ENCODE results near the gene SCN9A. TPM values are rescaled to one million over a fixed set of nuclear protein-coding genes. Genes with fewer than 3 reads are reported as not detected.

SCN9A gene
- total RNA-seq, 4 donors from 2014 or later, result 1.5 to 14.2 (median 4.6) TPM

DNA sequence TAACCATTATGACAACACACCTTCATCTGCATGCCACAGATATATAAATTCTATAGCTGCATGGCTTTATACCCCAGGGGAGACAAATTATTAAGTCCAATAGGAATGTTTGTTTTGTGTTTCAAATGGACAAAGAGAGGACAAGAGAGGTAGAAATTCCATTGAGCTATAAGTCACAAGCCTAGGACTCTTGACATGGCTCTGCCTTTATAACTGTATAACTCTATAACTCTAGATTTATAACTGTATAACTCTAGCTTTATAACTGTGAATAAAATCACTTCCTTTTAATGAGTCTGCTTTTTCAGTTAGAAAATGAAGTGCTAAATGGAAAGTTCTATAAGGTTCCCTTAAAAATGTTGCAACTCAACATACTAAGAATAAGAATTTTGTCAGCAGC is 106.4 kb downstream of the SCN9A start:
- Histone ChIP-seq H3K36me3 (no peaks in the 10 kb centered on the region), H3K9me3 (no peaks in the 10 kb centered on the region), H3K27me3 (no peaks in the 10 kb centered on the region), H3K4me1 (no peaks in the 10 kb centered on the region), H3K4me3 (no peak overlapping the region), H3K27ac (no peak overlapping the region)
- intact Hi-C loops (cut with DNase I; ENCODE audit: low total_unique reads), result no loop called here
- TF ChIP-seq, protein P1, sequence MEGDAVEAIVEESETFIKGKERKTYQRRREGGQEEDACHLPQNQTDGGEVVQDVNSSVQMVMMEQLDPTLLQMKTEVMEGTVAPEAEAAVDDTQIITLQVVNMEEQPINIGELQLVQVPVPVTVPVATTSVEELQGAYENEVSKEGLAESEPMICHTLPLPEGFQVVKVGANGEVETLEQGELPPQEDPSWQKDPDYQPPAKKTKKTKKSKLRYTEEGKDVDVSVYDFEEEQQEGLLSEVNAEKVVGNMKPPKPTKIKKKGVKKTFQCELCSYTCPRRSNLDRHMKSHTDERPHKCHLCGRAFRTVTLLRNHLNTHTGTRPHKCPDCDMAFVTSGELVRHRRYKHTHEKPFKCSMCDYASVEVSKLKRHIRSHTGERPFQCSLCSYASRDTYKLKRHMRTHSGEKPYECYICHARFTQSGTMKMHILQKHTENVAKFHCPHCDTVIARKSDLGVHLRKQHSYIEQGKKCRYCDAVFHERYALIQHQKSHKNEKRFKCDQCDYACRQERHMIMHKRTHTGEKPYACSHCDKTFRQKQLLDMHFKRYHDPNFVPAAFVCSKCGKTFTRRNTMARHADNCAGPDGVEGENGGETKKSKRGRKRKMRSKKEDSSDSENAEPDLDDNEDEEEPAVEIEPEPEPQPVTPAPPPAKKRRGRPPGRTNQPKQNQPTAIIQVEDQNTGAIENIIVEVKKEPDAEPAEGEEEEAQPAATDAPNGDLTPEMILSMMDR (IDR thresholded peaks at IDR 0.05), result no peak
- TF ChIP-seq POLR2A (IDR thresholded peaks at IDR 0.05), result no peak
- DNase-seq, result no peak

DNA sequence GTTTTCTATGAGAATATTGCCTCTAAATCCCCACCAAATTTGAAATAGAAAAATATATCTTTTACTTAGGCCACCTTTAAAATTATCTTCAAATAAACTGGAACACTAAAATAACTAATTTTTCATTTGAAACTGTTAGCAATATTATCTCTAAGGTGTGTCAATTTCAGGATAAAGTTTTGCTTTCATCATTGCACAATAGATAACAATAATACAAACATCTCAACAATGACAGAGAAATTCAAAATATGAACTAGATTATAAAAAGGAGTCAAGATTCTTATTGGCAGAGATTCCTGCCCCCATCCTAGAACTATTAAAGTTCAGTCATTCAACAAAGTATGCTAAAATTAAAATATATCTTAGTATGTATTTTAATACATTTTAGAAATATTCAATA is 117.9 kb downstream of the SCN9A start:
- Histone ChIP-seq H3K36me3 (peaks cover 0 to 5% of the 10 kb centered on the region in 2 donors), H3K4me1 (no peaks in the 10 kb centered on the region), H3K27me3 (no peaks in the 10 kb centered on the region), H3K27ac (no peak overlapping the region), H3K4me3 (no peak overlapping the region), H3K9me3 (no peaks in the 10 kb centered on the region)
- no peak for TF ChIP-seq POLR2A (IDR thresholded peaks at IDR 0.05)
- TF ChIP-seq, protein P1 (IDR thresholded peaks at IDR 0.05), result no peak
- DNase-seq, result no peak
- intact Hi-C loops (cut with DNase I; ENCODE audit: low total_unique reads), result no loop called here

DNA sequence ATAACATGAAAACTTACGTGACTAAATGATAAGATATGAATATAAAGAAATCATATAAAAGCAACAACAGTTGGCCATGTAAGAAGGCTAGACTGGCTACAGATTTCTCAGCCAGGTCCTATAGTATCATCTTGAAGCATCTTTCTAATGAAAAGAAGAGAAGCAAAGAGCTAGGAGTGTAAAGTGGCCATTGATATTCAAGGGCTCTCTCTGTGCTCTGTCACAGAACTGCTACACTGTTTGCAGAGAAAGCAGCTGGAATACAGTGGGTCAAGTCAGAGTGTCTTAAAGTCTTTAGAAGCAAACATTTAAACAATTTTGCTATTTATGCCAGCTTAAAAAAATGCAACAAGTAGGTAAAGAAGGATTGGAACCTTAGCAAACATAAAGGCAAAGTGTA is 118.8 kb downstream of the SCN9A start:
- H3K4me1 ChIP-seq, result no peaks in the 10 kb centered on the region
- no peaks in the 10 kb centered on the region for H3K27me3 ChIP-seq
- no peak for TF ChIP-seq POLR2A (IDR thresholded peaks at IDR 0.05)
- TF ChIP-seq, protein P1 (IDR thresholded peaks at IDR 0.05), result no peak
- no peak overlapping the region for H3K4me3 ChIP-seq
- intact Hi-C loops (cut with DNase I; ENCODE audit: low total_unique reads), result no loop called here
- no peaks in the 10 kb centered on the region for H3K9me3 ChIP-seq
- peaks cover 0 to 5% of the 10 kb centered on the region in 2 donors for H3K36me3 ChIP-seq
- H3K27ac ChIP-seq, result no peak overlapping the region
- no peak for DNase-seq

GRCh38 chr2:166249318-166249717 is 126.4 kb downstream of the SCN9A start:
- Histone ChIP-seq H3K27ac (no peak overlapping the region), H3K27me3 (no peaks in the 10 kb centered on the region), H3K4me3 (no peak overlapping the region), H3K4me1 (no peaks in the 10 kb centered on the region), H3K9me3 (no peaks in the 10 kb centered on the region), H3K36me3 (peaks cover 0 to 4% of the 10 kb centered on the region in 2 donors)
- intact Hi-C loops (cut with DNase I; ENCODE audit: low total_unique reads), result no loop called here
- no peak for DNase-seq
- no peak for TF ChIP-seq POLR2A (IDR thresholded peaks at IDR 0.05)
- TF ChIP-seq, protein P1 (IDR thresholded peaks at IDR 0.05), result no peak

GRCh38 chr2:166246901-166247300 is 128.8 kb downstream of the SCN9A start:
- no peaks in the 10 kb centered on the region for H3K9me3 ChIP-seq
- TF ChIP-seq, protein P1 (IDR thresholded peaks at IDR 0.05), result no peak
- no peak for TF ChIP-seq POLR2A (IDR thresholded peaks at IDR 0.05)
- H3K36me3 ChIP-seq, result no peaks in the 10 kb centered on the region
- H3K4me3 ChIP-seq, result no peak overlapping the region
- H3K27ac ChIP-seq, result no peak overlapping the region
- intact Hi-C loops (cut with DNase I; ENCODE audit: low total_unique reads), result no loop called here
- DNase-seq, result no peak
- H3K4me1 ChIP-seq, result no peaks in the 10 kb centered on the region
- H3K27me3 ChIP-seq, result no peaks in the 10 kb centered on the region

All from uterus (tissue), 4 donors.